GM12878 (cell line): ENCODE data around the gene CNOT3. TPM values are rescaled to one million over a fixed set of nuclear protein-coding genes. Genes with fewer than 3 reads are reported as not detected.

Source experiments
- ATAC-seq: fragments of 200-7000 bp; cut with Tn5 transposase; 3 replicates; pipeline ENCODE4 v1.9.1; 2020; ENCODE audit warnings: mild to moderate bottlenecking, moderate library complexity
- BruUV-seq: library from RNA; stranded (reverse); fragments of 400-500 nt; replicated peaks from 2 replicates; lab custom pipeline; 2021; lab: Mats Ljungman, UMichigan
- CTCF ChIA-PET: fragments of 300-600 bp; sonication (Branson Sonifier 250); formaldehyde crosslinking; extraction: SDS; loops from one replicate; lab custom pipeline; 2021; ENCODE audit warnings: inconsistent platforms; lab: Yijun Ruan, JAX
- POLR2A ChIA-PET: fragments of 350-600 bp; formaldehyde crosslinking; extraction: SDS; loops from one replicate; lab custom pipeline; 2021; ENCODE audit warnings: inconsistent platforms; lab: Charles Lee
- RAD21 ChIA-PET: fragments of 300-600 bp; sonication (Branson Sonifier 250); formaldehyde crosslinking; loops from one replicate; lab custom pipeline; 2023; ENCODE audit warnings: antibody characterized with exemption; ENCODE audit not compliant: unreplicated experiment; lab: Charles Lee
- SMC1A ChIA-PET: fragments of 300-600 bp; sonication (Branson Sonifier 250); formaldehyde crosslinking; loops from one replicate; lab custom pipeline; 2023; ENCODE audit not compliant: unreplicated experiment, uncharacterized antibody; lab: Charles Lee
- DNase-seq: peaks from one replicate; pipeline ENCODE4 v3.0.0-alpha.2; 2011; ENCODE audit warnings: low read depth, low spot score
- FAIRE-seq: peaks from 3 replicates; lab custom pipeline; 2011; peaks lifted over from hg19 to GRCh38; lab: Jason Lieb, UNC
- H2AFZ ChIP-seq: 2 replicates; pipeline ENCODE4 v1.6.0; 2011; ENCODE audit warnings: low read depth, low read length, control low read depth; ENCODE audit not compliant: control insufficient read depth
- H3K27ac ChIP-seq: 2 replicates; pipeline ENCODE4 v1.5.1; 2011; ENCODE audit warnings: control low read depth; ENCODE audit not compliant: control insufficient read depth, insufficient read depth
- H3K27me3 ChIP-seq, 2 experiments: replicated peaks in 1 of 2; 2 replicates each; pipeline versions ENCODE4 v1.6.0 to v1.6.1; 2011; ENCODE audit warnings: low read length in 1 of 2; ENCODE audit not compliant: control insufficient read depth in 2 of 2, insufficient read depth in 2 of 2
- H3K36me3 ChIP-seq, 2 experiments: 2 replicates each; pipeline ENCODE4 v1.5.1; 2011; ENCODE audit warnings: low read length in 1 of 2; ENCODE audit not compliant: control insufficient read depth in 2 of 2, insufficient read depth in 2 of 2
- H3K4me1 ChIP-seq: 2 replicates; pipeline ENCODE4 v1.6.1; 2011; ENCODE audit warnings: mild to moderate bottlenecking, low read length, moderate library complexity, mixed read lengths; ENCODE audit not compliant: control insufficient read depth, insufficient read depth
- H3K4me2 ChIP-seq: 2 replicates; pipeline ENCODE4 v1.6.0; 2011; ENCODE audit warnings: control low read depth; ENCODE audit not compliant: control insufficient read depth, insufficient read depth
- H3K4me3 ChIP-seq: fragments of 200-600 bp; sonication (generic); 2 replicates; pipeline ENCODE4 v1.5.1; 2016
- H3K79me2 ChIP-seq: 2 replicates; pipeline ENCODE4 v1.6.0; 2011; ENCODE audit warnings: low read length; ENCODE audit not compliant: control insufficient read depth, insufficient read depth
- H3K9ac ChIP-seq: 2 replicates; pipeline ENCODE4 v1.8.0; 2011; ENCODE audit warnings: low read length, control low read depth, mixed read lengths; ENCODE audit not compliant: control insufficient read depth, insufficient read depth
- H3K9me3 ChIP-seq: replicated peaks from 3 replicates; pipeline ENCODE4 v1.5.1; 2011; ENCODE audit warnings: mild to moderate bottlenecking, low read length; ENCODE audit not compliant: control insufficient read depth, insufficient read depth
- H4K20me1 ChIP-seq: 2 replicates; pipeline ENCODE4 v1.6.0; 2011; ENCODE audit not compliant: control insufficient read depth, insufficient read depth
- BRCA1 ChIP-seq: IDR thresholded peaks from 2 replicates; pipeline ENCODE4 v1.6.1; 2011; ENCODE audit warnings: low read depth, low read length, improper control_type of control experiment
- CHD4 ChIP-seq: fragments of 200-600 bp; sonication (generic); IDR thresholded peaks from 2 replicates; pipeline ENCODE4 v1.6.1; 2016; ENCODE audit warnings: mild to moderate bottlenecking
- KAT2A ChIP-seq: conservative IDR thresholded peaks from 2 replicates; pipeline ENCODE4 v1.6.1; 2011; ENCODE audit warnings: low read depth, low read length; ENCODE audit not compliant: control insufficient read depth
- NBN ChIP-seq: fragments of 450-650 bp; IDR thresholded peaks from 2 replicates; pipeline ENCODE4 v1.6.1; 2016
- POLR2AphosphoS5 ChIP-seq: IDR thresholded peaks from 2 replicates; pipeline ENCODE4 v1.6.1; 2011; ENCODE audit warnings: mild to moderate bottlenecking, low read length, inconsistent platforms
- ZBTB4 ChIP-seq: fragments of 450-650 bp; formaldehyde crosslinking; IDR thresholded peaks from 2 replicates; pipeline ENCODE4 v1.4.0; 2022; ENCODE audit warnings: mild to moderate bottlenecking, moderate library complexity
- WGBS: methylation state at CpG from one replicate; pipeline ENCODE4 v1.1.6; 2016; ENCODE audit warnings: low lambda C conversion rate; ENCODE audit not compliant: insufficient replicate concordance, insufficient coverage; ENCODE audit errors: missing lambda C conversion rate; 5-methylcytosine and 5-hydroxymethylcytosine counted together
- in situ Hi-C: fragments of 300-500 bp; cut with MboI; formaldehyde crosslinking; loops from 9 replicates; pipeline ENCODE4 v1.14.3; 2018; ENCODE audit warnings: mixed read lengths
- intact Hi-C: fragments of 100-400 bp; cut with micrococcal nuclease; formaldehyde crosslinking; loops from one replicate; pipeline ENCODE4 v1.14.2; 2022; ENCODE audit not compliant: unreplicated experiment
- polyA plus RNA-seq, 11 experiments: library from polyadenylated mRNA; depleted of rRNA in 4 of 11; unstranded in 6 of 11; stranded (reverse) in 5 of 11; fragments of >200 nt; fragmentation: Nextera tagmentation in 4 of 11; fragmentation: Illumina TruSeq in 1 of 11; extraction: Ambion mirVana in 4 of 11; extraction: Trizol in 1 of 11; gene quantifications; 1 replicate in 1 of 11; 2 replicates in 10 of 11; pipeline versions ENCODE4 v1.2.1 to v1.2.3, GENCODE V29; 2011 to 2016; ENCODE audit warnings: inconsistent platforms in 2 of 11, missing spikeins in 2 of 11, low read depth in 1 of 11
- total RNA-seq, 4 experiments: library from RNA; depleted of rRNA in 3 of 4; stranded (reverse); fragments of >200 nt in 3 of 4; fragmentation: Illumina TruSeq in 1 of 4; extraction: Trizol in 1 of 4; gene quantifications; 2 replicates each; pipeline versions ENCODE4 v1.2.1 to v1.2.3, GENCODE V29; 2013 to 2021

Gene CNOT3
- total and polyA plus RNA-seq, 10 of the 15 experiments (the other 5 are each of a cell fraction or from before 2014, with no cell fraction given): 0.14 to 45.1 (median 14.0) TPM

DNA sequence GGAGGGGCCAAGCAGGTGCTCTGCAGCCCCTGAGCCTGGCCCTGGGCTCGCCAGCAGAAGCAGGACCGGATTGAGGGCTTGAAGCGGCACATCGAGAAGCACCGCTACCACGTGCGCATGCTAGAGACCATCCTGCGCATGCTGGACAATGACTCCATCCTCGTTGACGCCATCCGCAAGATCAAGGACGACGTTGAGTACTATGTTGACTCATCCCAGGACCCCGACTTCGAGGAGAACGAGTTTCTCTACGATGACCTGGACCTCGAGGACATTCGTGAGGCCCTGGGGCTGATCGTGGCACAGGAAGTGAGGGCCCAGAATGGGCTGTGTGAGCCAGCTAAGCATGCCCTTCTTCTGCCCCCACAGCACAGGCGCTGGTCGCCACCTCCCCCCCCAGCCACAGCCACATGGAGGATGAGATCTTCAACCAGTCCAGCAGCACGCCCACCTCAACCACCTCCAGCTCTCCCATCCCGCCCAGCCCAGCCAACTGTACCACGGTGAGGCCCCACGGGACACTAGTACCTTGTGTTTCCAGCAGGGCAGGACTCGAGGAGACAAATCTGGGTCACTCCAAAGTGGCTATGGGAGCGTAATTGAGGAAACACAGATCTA, 8.1 kb downstream of the CNOT3 start:
- Histone ChIP-seq H3K9ac (no peak overlapping the region), H3K4me1 (no peaks in the 10 kb centered on the region; the same call in 1 of the 2 replicates), H3K27me3 (no peaks in the 10 kb centered on the region), H3K9me3 (no peaks in the 10 kb centered on the region), H3K79me2 (peaks cover 9% of the 10 kb centered on the region), H3K36me3 (peaks cover 35 to 42% of the 10 kb centered on the region in 2 experiments; a peak in 3 of 4 replicates), H4K20me1 (peaks cover 4% of the 10 kb centered on the region; the same call in 1 of the 2 replicates), H3K4me2 (no peak overlapping the region), H3K4me3 (no peak overlapping the region), H3K27ac (no peak overlapping the region), H2AFZ (no peak overlapping the region)
- FAIRE-seq: no peak
- TF ChIP-seq KAT2A (no peak), CHD4 (no peak), BRCA1 (no peak), ZBTB4 (no peak), NBN (no peak), POLR2AphosphoS5 (no peak)
- 93% methylated on average over 28 of the region's 28 CpGs for WGBS
- CTCF ChIA-PET: no interaction called here
- intact Hi-C loops: no loop called here
- BruUV-seq: no TSS peak
- POLR2A ChIA-PET: no interaction called here
- DNase-seq: no peak
- SMC1A ChIA-PET: no interaction called here
- RAD21 ChIA-PET: no interaction called here
- no peak for ATAC-seq
- in situ Hi-C loops: loop anchor here (25.0 kb wide), 1 partner anchor 1517 kb away; the partner anchor contains the start of gene U2AF2
